HepG2 (cell line): ENCODE measurements around the gene GATA5. TPM values are rescaled to one million over a fixed set of nuclear protein-coding genes. Genes with fewer than 3 reads are reported as not detected.

Experiments used
- ATAC-seq: fragments of 200-7000 bp; cut with Tn5 transposase; 3 replicates; pipeline ENCODE4 v1.9.1; 2020; ENCODE audit warnings: mild to moderate bottlenecking, moderate library complexity
- BruUV-seq: library from RNA; stranded (reverse); fragments of 400-500 nt; replicated peaks from 2 replicates; lab custom pipeline; 2021; lab: Mats Ljungman, UMichigan
- CTCF ChIA-PET: fragments of 300-600 bp; formaldehyde crosslinking; extraction: SDS; loops from one replicate; lab custom pipeline; 2021; ENCODE audit warnings: low total read pairs, inconsistent platforms, low intra/inter-chr PET ratio; lab: Yijun Ruan, JAX
- POLR2A ChIA-PET: fragments of 350-600 bp; sonication (Branson Sonifier 250); formaldehyde crosslinking; loops from one replicate; lab custom pipeline; 2020; ENCODE audit warnings: antibody characterized with exemption, inconsistent platforms; lab: Yijun Ruan, JAX
- DNase-seq: peaks from one replicate; pipeline ENCODE4 v3.0.0-alpha.2; 2015; ENCODE audit warnings: low spot score
- FAIRE-seq: peaks from 3 replicates; lab custom pipeline; 2011; peaks lifted over from hg19 to GRCh38; lab: Jason Lieb, UNC
- H2AFZ ChIP-seq: one replicate; pipeline ENCODE4 v1.6.1; 2011; ENCODE audit warnings: low read length, inconsistent platforms
- H3K27ac ChIP-seq: fragments of 300-600 bp; 3 replicates; pipeline ENCODE4 v1.8.0; 2011; ENCODE audit warnings: mixed run types, mild to moderate bottlenecking, mixed read lengths, low read length, inconsistent platforms; ENCODE audit not compliant: insufficient read depth; ENCODE audit errors: extremely low read length
- H3K27me3 ChIP-seq, 2 experiments: fragments of 200-600 bp in 1 of 2; 2 replicates in 1 of 2; 3 replicates in 1 of 2; pipeline versions ENCODE4 v1.6.0 to v1.8.0; 2011; ENCODE audit warnings: low read length in 2 of 2, mild to moderate bottlenecking in 2 of 2, moderate library complexity in 2 of 2, inconsistent platforms in 1 of 2; ENCODE audit not compliant: insufficient read depth in 2 of 2, control insufficient read depth in 1 of 2
- H3K36me3 ChIP-seq, 2 experiments: fragments of 200-600 bp in 1 of 2; replicated peaks in 1 of 2; 2 replicates in 1 of 2; 3 replicates in 1 of 2; pipeline versions ENCODE4 v1.5.1 to v1.8.0; 2011; ENCODE audit warnings: low read length in 2 of 2, inconsistent platforms in 1 of 2; ENCODE audit not compliant: insufficient read depth in 2 of 2, control insufficient read depth in 1 of 2
- H3K4me1 ChIP-seq: 2 replicates; pipeline ENCODE4 v1.5.1; 2012; ENCODE audit warnings: low read length, inconsistent platforms; ENCODE audit not compliant: insufficient read depth
- H3K4me2 ChIP-seq: 2 replicates; pipeline ENCODE4 v1.6.0; 2011; ENCODE audit warnings: low read depth, low read length, inconsistent platforms
- H3K4me3 ChIP-seq, 3 experiments: fragments of 200-600 bp in 1 of 3; sonication (generic), shearing (Covaris generic) in 1 of 3; replicated peaks in 1 of 3; 2 replicates each; pipeline ENCODE4 v1.5.1; 2011 to 2016; ENCODE audit warnings: low read length in 3 of 3, inconsistent platforms in 2 of 3, low read depth in 2 of 3, mild to moderate bottlenecking in 2 of 3, control low read depth in 1 of 3, mixed read lengths in 1 of 3; ENCODE audit not compliant: insufficient read depth in 1 of 3
- H3K79me2 ChIP-seq: one replicate; pipeline ENCODE4 v1.6.1; 2011; ENCODE audit warnings: low read length, inconsistent platforms; ENCODE audit not compliant: insufficient read depth
- H3K9ac ChIP-seq: 2 replicates; pipeline ENCODE4 v1.6.0; 2011; ENCODE audit warnings: mild to moderate bottlenecking, low read depth, low read length, inconsistent platforms; ENCODE audit not compliant: insufficient read depth
- H3K9me3 ChIP-seq: 2 replicates; pipeline ENCODE4 v1.5.1; 2012; ENCODE audit warnings: mild to moderate bottlenecking, low read length
- H4K20me1 ChIP-seq: 2 replicates; pipeline ENCODE4 v1.6.0; 2011; ENCODE audit warnings: inconsistent platforms, mild to moderate bottlenecking, low read length, moderate library complexity; ENCODE audit not compliant: insufficient read depth
- EEA1 ChIP-seq: sonication (generic); formaldehyde crosslinking; IDR thresholded peaks from 2 replicates; pipeline ENCODE4 v1.5.1; 2020; ENCODE audit warnings: mild to moderate bottlenecking, missing genetic modification reagents, borderline replicate concordance
- MAFG ChIP-seq: sonication (generic); formaldehyde crosslinking; IDR thresholded peaks from 2 replicates; pipeline ENCODE4 v1.5.1; 2020; ENCODE audit warnings: mild to moderate bottlenecking, missing genetic modification reagents
- TCF7L2 ChIP-seq: IDR thresholded peaks from 2 replicates; pipeline ENCODE4 v1.6.1; 2011; ENCODE audit warnings: mild to moderate bottlenecking, low read depth, low read length, moderate library complexity
- ZNF672 ChIP-seq: sonication (generic); formaldehyde crosslinking; IDR thresholded peaks from 2 replicates; pipeline ENCODE4 v1.8.1; 2022; ENCODE audit warnings: missing genetic modification reagents
- ZNF768 ChIP-seq: sonication (generic); formaldehyde crosslinking; IDR thresholded peaks from 2 replicates; pipeline ENCODE4 v1.4.0; 2020; ENCODE audit warnings: missing genetic modification reagents
- WGBS: methylation state at CpG from one replicate; pipeline ENCODE4 v1.1.6; 2017; ENCODE audit warnings: low lambda C conversion rate; 5-methylcytosine and 5-hydroxymethylcytosine counted together
- in situ Hi-C: cut with HindIII; loops from 2 replicates; pipeline ENCODE4 v1.10.0; 2017; ENCODE audit warnings: low pct_unique_long_range_greater_than_20kb; ENCODE audit not compliant: extremely low pct_ligation_motif_present
- intact Hi-C: fragments of 100-400 bp; cut with micrococcal nuclease; formaldehyde crosslinking; loops from one replicate; pipeline ENCODE4 v1.10.0; 2022; ENCODE audit not compliant: unreplicated experiment
- polyA plus RNA-seq, 8 experiments: library from polyadenylated mRNA; depleted of rRNA in 3 of 8; stranded (reverse) in 7 of 8; unstranded in 1 of 8; fragments of >200 nt; fragmentation: Illumina TruSeq in 4 of 8; extraction: Trizol in 4 of 8; gene quantifications; 2 replicates each; pipeline versions ENCODE4 v1.2.1 to v1.2.3, GENCODE V29; 2011 to 2016; ENCODE audit warnings: low read depth in 4 of 8, missing spikeins in 1 of 8, mixed read lengths in 1 of 8; ENCODE audit not compliant: insufficient read depth in 1 of 8
- total RNA-seq, 5 experiments: library from RNA; depleted of rRNA; stranded (reverse); fragments of >200 nt; fragmentation: Illumina TruSeq; extraction: Trizol; gene quantifications; 2 replicates each; pipeline ENCODE4 v1.2.3, GENCODE V29; 2016; ENCODE audit warnings: low read depth in 1 of 5

Gene GATA5
- total and polyA plus RNA-seq, 2 of the 13 experiments (the other 11 are each of a cell fraction or from before 2014, with no cell fraction given), result 0.12 to 0.20 TPM

DNA sequence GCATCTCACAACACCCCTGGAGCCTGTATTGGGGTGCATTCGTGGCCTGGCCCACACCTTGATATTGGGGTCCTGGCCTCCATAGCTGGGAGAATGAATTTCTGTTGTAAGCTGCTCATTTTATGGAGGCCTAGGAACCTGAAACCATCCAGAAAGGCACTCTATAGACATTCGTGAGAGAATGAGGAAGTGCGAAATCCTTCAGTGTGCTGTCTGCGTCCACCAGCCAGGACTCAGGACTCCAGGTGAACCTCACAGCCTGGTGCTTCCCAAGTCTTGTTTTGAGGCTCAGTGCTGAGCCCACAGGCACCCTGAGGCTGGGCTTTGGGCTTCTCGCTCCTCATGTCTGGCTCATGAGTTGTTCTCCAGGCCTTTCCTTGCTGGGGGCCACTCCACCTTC, 36.6 kb downstream of the GATA5 start:
- Histone ChIP-seq H4K20me1 (peaks cover 8% of the 10 kb centered on the region; the same call in 1 of the 2 replicates), H3K4me2 (no peak overlapping the region), H3K27me3 (peaks cover 38 to 100% of the 10 kb centered on the region in 2 experiments), H3K79me2 (no peaks in the 10 kb centered on the region), H3K27ac (no peak overlapping the region), H2AFZ (no peak overlapping the region), H3K4me3 (no peak overlapping the region), H3K9me3 (no peaks in the 10 kb centered on the region)
- in situ Hi-C loops, result no loop called here
- intact Hi-C loops, result no loop called here
- ATAC-seq (no peak), DNase-seq (no peak), FAIRE-seq (no peak)
- ChIA-PET POLR2A (no interaction called here), CTCF (no interaction called here)
- no TSS peak for BruUV-seq
- TF ChIP-seq ZNF672 (CRISPR knock-in tag), result no peak
- TF ChIP-seq, all 625 proteins: peak for 0
- Histone ChIP-seq H3K4me1 (peaks cover 13% of the 10 kb centered on the region), H3K36me3 (no peaks in the 10 kb centered on the region), H3K9ac (no peak overlapping the region)
- WGBS, result 19% methylated on average over 5 of the region's 5 CpGs

DNA sequence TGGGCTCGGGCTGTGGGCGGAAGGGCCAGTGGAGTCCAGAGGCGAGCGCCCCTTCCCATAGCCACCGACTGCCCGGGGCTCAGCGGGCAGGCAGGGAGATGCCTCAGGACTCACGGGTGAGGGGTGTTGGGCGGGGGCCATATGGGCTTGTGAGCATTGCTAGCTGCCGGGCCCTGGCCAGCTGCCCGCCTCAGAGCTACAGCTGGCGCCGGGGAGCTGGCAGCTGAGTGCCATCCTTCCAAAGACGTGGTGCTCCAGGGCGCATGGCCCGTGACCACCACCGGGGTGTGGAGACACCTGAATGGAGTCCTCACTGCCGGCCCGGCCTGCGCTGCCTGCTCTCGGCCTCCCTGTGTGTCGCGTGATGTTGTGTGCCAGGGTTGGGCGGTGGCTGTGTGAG, 37.9 kb downstream of the GATA5 start:
- in situ Hi-C loops, result no loop called here
- no peaks in the 10 kb centered on the region for H3K36me3 ChIP-seq
- no peak overlapping the region for H3K4me3 ChIP-seq
- no peaks in the 10 kb centered on the region for H3K9me3 ChIP-seq
- H3K27me3 ChIP-seq, result peaks cover 36 to 98% of the 10 kb centered on the region in 2 experiments
- POLR2A ChIA-PET, result no interaction called here
- DNase-seq, result no peak
- CTCF ChIA-PET, result no interaction called here
- H3K9ac ChIP-seq, result no peak overlapping the region
- H4K20me1 ChIP-seq, result peaks cover 8% of the 10 kb centered on the region; the same call in 1 of the 2 replicates
- ATAC-seq, result peak; percentile 3; the same call in 1 of the 3 replicates
- peaks cover 13% of the 10 kb centered on the region for H3K4me1 ChIP-seq
- no peak overlapping the region for H3K4me2 ChIP-seq
- H2AFZ ChIP-seq, result no peak overlapping the region
- no peak overlapping the region for H3K27ac ChIP-seq
- no TSS peak for BruUV-seq
- no peaks in the 10 kb centered on the region for H3K79me2 ChIP-seq
- intact Hi-C loops, result no loop called here
- no peak for TF ChIP-seq TCF7L2
- TF ChIP-seq ZNF768 (CRISPR knock-in tag), result peak; percentile 30; the same call in 1 of the 2 replicates
- 0 out of 2 replicates have a peak, but pooled peaks have one; percentile 22 for TF ChIP-seq EEA1 (CRISPR knock-in tag)
- TF ChIP-seq MAFG (CRISPR knock-in tag), result 0 out of 2 replicates have a peak, but pooled peaks have one; percentile 22
- FAIRE-seq, result no peak
- WGBS, result 55% methylated on average over 17 of the region's 24 CpGs
